Measurements from ENCODE around the gene NGFR. TPM values are rescaled to one million over a fixed set of nuclear protein-coding genes. Genes with fewer than 3 reads are reported as not detected.
A peak's percentile ranks its signal among the peaks of the same experiment; 100 is the strongest.

The NGFR gene
- total RNA-seq, 2 donors from 2014 or later = 13.9 to 22.5 TPM

DNA sequence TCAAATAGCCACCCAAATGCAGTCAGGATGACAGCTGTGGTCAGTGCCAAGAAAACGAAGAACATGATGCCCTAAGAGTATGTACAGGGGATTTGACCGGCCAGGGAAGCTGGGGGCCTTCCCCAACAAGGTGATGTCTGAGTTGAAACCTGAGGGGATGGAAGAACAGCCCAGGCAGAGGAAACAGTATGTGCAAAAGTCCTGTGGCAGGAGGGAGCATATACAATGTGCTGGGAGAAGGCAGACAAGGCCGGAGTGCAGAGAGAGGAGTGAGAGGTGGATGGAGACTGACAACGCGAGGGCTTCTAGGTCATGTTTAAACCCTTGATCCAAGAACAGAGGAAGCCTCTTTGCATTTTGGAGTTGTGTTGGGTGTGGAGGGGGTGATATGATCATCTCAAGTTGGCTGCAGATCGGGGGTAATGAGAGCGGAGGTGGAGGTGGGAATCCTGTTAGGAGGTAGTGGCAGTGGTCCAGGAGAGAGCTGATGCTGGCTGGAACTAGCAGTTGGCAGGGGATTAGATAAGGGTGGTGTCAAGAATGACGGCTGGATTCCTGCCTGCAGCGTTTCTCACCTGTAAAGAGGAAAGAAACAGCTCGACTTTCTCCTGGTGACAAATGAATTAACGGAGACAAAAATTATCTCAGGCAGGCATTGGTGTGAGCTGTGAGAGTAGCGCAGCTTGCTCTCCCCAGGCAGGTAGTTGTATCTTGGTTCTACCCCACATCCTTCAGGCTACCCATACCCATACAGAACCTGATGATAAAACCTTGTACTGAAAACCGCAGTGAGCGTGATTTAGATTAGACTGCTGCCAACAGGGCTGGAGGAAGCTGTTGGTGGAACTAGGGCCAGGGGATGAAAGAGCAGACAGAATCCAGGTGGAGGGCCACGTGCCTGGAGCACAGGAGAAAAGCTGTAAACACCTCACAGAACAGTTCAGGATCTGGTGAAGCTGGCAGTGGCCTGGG, 37.2 kb upstream of the NGFR start:
- DNase-seq (ENCODE audit: low spot score) = no peak
- Histone ChIP-seq H3K27me3 (replicated peaks; ENCODE audit: insufficient read depth) (no peaks in the 10 kb centered on the region), H3K4me1 (ENCODE audit: control insufficient read depth in 1 of 2, low read depth in 2 of 2) (no peaks in the 10 kb centered on the region), H3K9me3 (no peaks in the 10 kb centered on the region), H3K4me3 (no peak overlapping the region), H3K36me3 (no peaks in the 10 kb centered on the region), H3K27ac (no peak overlapping the region)
- TF ChIP-seq, protein P1, sequence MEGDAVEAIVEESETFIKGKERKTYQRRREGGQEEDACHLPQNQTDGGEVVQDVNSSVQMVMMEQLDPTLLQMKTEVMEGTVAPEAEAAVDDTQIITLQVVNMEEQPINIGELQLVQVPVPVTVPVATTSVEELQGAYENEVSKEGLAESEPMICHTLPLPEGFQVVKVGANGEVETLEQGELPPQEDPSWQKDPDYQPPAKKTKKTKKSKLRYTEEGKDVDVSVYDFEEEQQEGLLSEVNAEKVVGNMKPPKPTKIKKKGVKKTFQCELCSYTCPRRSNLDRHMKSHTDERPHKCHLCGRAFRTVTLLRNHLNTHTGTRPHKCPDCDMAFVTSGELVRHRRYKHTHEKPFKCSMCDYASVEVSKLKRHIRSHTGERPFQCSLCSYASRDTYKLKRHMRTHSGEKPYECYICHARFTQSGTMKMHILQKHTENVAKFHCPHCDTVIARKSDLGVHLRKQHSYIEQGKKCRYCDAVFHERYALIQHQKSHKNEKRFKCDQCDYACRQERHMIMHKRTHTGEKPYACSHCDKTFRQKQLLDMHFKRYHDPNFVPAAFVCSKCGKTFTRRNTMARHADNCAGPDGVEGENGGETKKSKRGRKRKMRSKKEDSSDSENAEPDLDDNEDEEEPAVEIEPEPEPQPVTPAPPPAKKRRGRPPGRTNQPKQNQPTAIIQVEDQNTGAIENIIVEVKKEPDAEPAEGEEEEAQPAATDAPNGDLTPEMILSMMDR (IDR thresholded peaks at IDR 0.05) = no peak
- peak; percentile 8 for ATAC-seq (ENCODE audit: insufficient number of reproducible peaks, low FRiP score, low read depth)

DNA sequence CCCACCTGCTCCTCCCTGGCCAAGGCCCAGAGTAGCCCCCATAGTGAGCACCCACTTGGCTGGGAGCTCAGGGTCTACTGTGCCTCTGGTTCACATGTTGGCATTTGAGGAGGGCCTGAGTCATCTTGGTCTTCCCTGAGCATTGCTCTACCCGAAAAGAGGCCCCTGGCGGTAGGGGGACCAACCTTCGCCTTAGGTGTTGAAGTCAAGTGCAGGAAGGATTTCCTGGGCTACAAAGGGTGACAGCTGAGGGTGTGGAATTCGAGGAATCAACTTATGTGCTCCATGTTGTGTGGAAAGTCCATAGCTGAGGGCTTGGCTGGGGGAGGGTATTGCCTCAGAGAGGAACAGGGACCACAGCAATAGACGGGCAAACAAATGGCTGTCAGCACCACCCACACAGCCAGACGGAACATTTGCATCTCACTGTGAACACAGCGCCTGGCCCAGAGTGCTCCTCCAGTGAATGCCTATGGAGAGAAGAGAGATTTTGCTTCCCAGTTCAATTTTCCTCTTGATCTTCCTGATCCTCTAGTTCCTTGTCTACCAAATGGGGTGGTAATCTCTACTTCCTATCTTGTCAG, 35.6 kb upstream of the NGFR start:
- no peak overlapping the region for H3K27ac ChIP-seq
- no peaks in the 10 kb centered on the region for H3K9me3 ChIP-seq
- no peak for ATAC-seq (ENCODE audit: insufficient number of reproducible peaks, low FRiP score, low read depth)
- H3K4me3 ChIP-seq = no peak overlapping the region
- DNase-seq (ENCODE audit: low spot score) = no peak
- TF ChIP-seq, protein P1 (IDR thresholded peaks at IDR 0.05) = no peak
- no peaks in the 10 kb centered on the region for H3K36me3 ChIP-seq
- H3K27me3 ChIP-seq (replicated peaks; ENCODE audit: insufficient read depth) = no peaks in the 10 kb centered on the region
- H3K4me1 ChIP-seq (ENCODE audit: control insufficient read depth in 1 of 2, low read depth in 2 of 2) = no peaks in the 10 kb centered on the region

DNA sequence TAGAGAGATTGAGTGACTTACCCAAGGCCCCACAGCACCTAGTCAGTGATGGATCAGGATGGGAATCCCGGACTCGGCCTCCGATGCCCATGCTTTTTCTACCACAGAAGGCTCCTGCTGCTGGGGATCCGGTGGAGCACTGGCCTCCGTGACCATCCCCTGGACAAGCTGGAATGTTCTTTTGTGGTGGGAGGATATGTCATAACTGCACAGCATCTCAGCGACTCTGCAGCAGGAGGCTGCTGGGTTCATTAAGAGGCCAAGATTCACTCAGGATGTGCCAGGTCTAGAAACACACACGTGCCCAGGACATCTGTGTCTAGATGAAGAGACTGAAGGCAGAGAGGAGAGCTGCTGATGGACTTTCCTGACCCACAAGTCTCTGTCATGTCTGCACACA, 34.7 kb upstream of the NGFR start:
- DNase-seq (ENCODE audit: low spot score) = no peak
- Histone ChIP-seq H3K9me3 (no peaks in the 10 kb centered on the region), H3K4me1 (ENCODE audit: control insufficient read depth in 1 of 2, low read depth in 2 of 2) (no peaks in the 10 kb centered on the region), H3K27me3 (replicated peaks; ENCODE audit: insufficient read depth) (no peaks in the 10 kb centered on the region), H3K4me3 (no peak overlapping the region), H3K27ac (no peak overlapping the region), H3K36me3 (no peaks in the 10 kb centered on the region)
- ATAC-seq (ENCODE audit: insufficient number of reproducible peaks, low FRiP score, low read depth) = no peak
- TF ChIP-seq, protein P1 (IDR thresholded peaks at IDR 0.05) = no peak

DNA sequence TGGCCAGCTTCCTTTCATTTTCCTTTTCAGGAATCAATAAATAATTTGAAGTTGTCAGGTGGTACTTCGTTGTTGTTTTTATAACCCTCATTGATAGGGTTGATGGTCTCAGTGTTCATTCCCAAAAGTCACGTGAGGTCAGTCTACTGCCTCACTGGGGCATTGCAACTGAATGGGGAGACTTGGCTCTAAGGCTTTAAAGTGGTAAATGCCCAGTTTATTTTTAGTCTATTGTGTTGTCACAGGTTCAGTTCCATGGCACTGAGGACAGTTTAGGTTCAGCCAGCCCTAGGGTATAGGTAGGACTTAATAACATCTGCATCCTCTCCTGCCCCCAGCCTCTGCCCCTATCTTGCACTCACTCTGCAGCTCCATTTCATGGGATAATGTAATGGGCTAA, 33.5 kb upstream of the NGFR start:
- TF ChIP-seq, protein P1 (IDR thresholded peaks at IDR 0.05) = no peak
- Histone ChIP-seq H3K4me3 (no peak overlapping the region), H3K4me1 (ENCODE audit: control insufficient read depth in 1 of 2, low read depth in 2 of 2) (no peaks in the 10 kb centered on the region), H3K36me3 (no peaks in the 10 kb centered on the region), H3K27me3 (replicated peaks; ENCODE audit: insufficient read depth) (no peaks in the 10 kb centered on the region), H3K27ac (no peak overlapping the region), H3K9me3 (no peaks in the 10 kb centered on the region)
- ATAC-seq (ENCODE audit: insufficient number of reproducible peaks, low FRiP score, low read depth) (no peak), DNase-seq (ENCODE audit: low spot score) (no peak)

DNA sequence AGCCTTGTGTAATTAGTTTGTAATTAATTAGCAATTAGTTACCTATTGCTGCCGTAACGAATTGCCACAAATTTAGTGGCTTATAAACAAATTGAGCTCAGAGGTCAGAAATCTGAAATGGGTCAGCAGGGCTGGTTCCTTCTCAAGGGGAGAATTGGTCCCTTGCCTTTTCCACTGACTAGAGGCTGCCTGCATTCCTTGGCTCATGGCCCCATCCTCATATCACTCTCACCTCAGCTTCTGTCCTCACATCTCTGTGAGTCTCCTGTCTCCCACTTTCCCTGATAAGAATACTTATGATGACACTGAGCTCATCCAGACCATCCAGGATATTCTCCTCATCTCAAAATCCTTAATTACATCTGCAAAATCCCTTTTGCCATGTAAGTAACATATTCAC, 31.0 kb upstream of the NGFR start:
- no peaks in the 10 kb centered on the region for H3K27me3 ChIP-seq (replicated peaks; ENCODE audit: insufficient read depth)
- H3K4me1 ChIP-seq (ENCODE audit: control insufficient read depth in 1 of 2, low read depth in 2 of 2) = no peaks in the 10 kb centered on the region
- H3K9me3 ChIP-seq = no peaks in the 10 kb centered on the region
- ATAC-seq (ENCODE audit: insufficient number of reproducible peaks, low FRiP score, low read depth) (no peak), DNase-seq (ENCODE audit: low spot score) (no peak)
- H3K27ac ChIP-seq = no peak overlapping the region
- no peaks in the 10 kb centered on the region for H3K36me3 ChIP-seq
- TF ChIP-seq, protein P1 (IDR thresholded peaks at IDR 0.05) = no peak
- H3K4me3 ChIP-seq = no peak overlapping the region

Measured in thoracic aorta (tissue), 2 donors.